ENCODE measurements around the gene CABLES2.
A peak's percentile ranks its signal among the peaks of the same experiment; 100 is the strongest.

CABLES2 gene

GRCh38 chr20:62363920-62364851 is 42.9 kb downstream of the CABLES2 start:
- H3K27me3 ChIP-seq (ENCODE audit: insufficient read depth, low read length): peaks cover 17% of the 10 kb centered on the region; the same call in 1 of the 2 replicates
- H3K9ac ChIP-seq (ENCODE audit: low read length): no peak overlapping the region
- no peak overlapping the region for H3K4me3 ChIP-seq (ENCODE audit: low read depth, low read length, poor library complexity, severe bottlenecking)
- no peaks in the 10 kb centered on the region for H3K36me3 ChIP-seq (ENCODE audit: insufficient read depth, low read length)
- H3K9me3 ChIP-seq (ENCODE audit: low read length): no peaks in the 10 kb centered on the region
- no peak overlapping the region for H2AFZ ChIP-seq (ENCODE audit: low read length)
- no peak overlapping the region for H3K4me2 ChIP-seq (ENCODE audit: low read length)
- H3K79me2 ChIP-seq (ENCODE audit: insufficient read depth, low read length): no peaks in the 10 kb centered on the region
- H3F3A ChIP-seq (ENCODE audit: insufficient read depth, low read length): no peaks in the 10 kb centered on the region
- H3K4me1 ChIP-seq (ENCODE audit: insufficient read depth, low read length, severe bottlenecking): peaks cover 16% of the 10 kb centered on the region
- no peaks in the 10 kb centered on the region for H3K9me2 ChIP-seq (ENCODE audit: low read depth, low read length)
- H3K27ac ChIP-seq (ENCODE audit: low read depth, low read length, poor library complexity, severe bottlenecking): no peak overlapping the region
- TF ChIP-seq EZH2 (IDR thresholded peaks at IDR 0.05; ENCODE audit: borderline replicate concordance, low read length): no peak
- TF ChIP-seq CTCF (IDR thresholded peaks at IDR 0.05; ENCODE audit: low read length): no peak
- H4K20me1 ChIP-seq (ENCODE audit: insufficient read depth, low read length): no peaks in the 10 kb centered on the region

- no peak overlapping the region for H3K4me2 ChIP-seq (ENCODE audit: low read length)
- H3F3A ChIP-seq (ENCODE audit: insufficient read depth, low read length): no peaks in the 10 kb centered on the region
- H3K9ac ChIP-seq (ENCODE audit: low read length): no peak overlapping the region
- H3K79me2 ChIP-seq (ENCODE audit: insufficient read depth, low read length): no peaks in the 10 kb centered on the region
- no peak overlapping the region for H2AFZ ChIP-seq (ENCODE audit: low read length)
- no peaks in the 10 kb centered on the region for H3K9me3 ChIP-seq (ENCODE audit: low read length)
- no peaks in the 10 kb centered on the region for H3K9me2 ChIP-seq (ENCODE audit: low read depth, low read length)
- H3K4me3 ChIP-seq (ENCODE audit: low read depth, low read length, poor library complexity, severe bottlenecking): no peak overlapping the region
- peaks cover 16% of the 10 kb centered on the region for H3K4me1 ChIP-seq (ENCODE audit: insufficient read depth, low read length, severe bottlenecking)
- no peaks in the 10 kb centered on the region for H4K20me1 ChIP-seq (ENCODE audit: insufficient read depth, low read length)
- no peak overlapping the region for H3K27ac ChIP-seq (ENCODE audit: low read depth, low read length, poor library complexity, severe bottlenecking)
- TF ChIP-seq EZH2 (IDR thresholded peaks at IDR 0.05; ENCODE audit: borderline replicate concordance, low read length): no peak
- TF ChIP-seq CTCF (IDR thresholded peaks at IDR 0.05; ENCODE audit: low read length): peak; percentile 19; the same call in 1 of the 2 replicates
- peaks cover 17% of the 10 kb centered on the region; the same call in 1 of the 2 replicates for H3K27me3 ChIP-seq (ENCODE audit: insufficient read depth, low read length)
- no peaks in the 10 kb centered on the region for H3K36me3 ChIP-seq (ENCODE audit: insufficient read depth, low read length)
Measured at GRCh38 chr20:62362991-62363919, 43.8 kb downstream of the CABLES2 start.

GRCh38 chr20:62362590-62362940 is 44.5 kb downstream of the CABLES2 start:
- no peak overlapping the region for H3K27ac ChIP-seq (ENCODE audit: low read depth, low read length, poor library complexity, severe bottlenecking)
- H3K4me1 ChIP-seq (ENCODE audit: insufficient read depth, low read length, severe bottlenecking): peaks cover 13% of the 10 kb centered on the region
- TF ChIP-seq EZH2 (IDR thresholded peaks at IDR 0.05; ENCODE audit: borderline replicate concordance, low read length): no peak
- TF ChIP-seq CTCF (IDR thresholded peaks at IDR 0.05; ENCODE audit: low read length): no peak

More at GRCh38 chr20:62362590-62362940, 44.5 kb downstream of the CABLES2 start:
- no peaks in the 10 kb centered on the region for H3K9me3 ChIP-seq (ENCODE audit: low read length)
- H3K9ac ChIP-seq (ENCODE audit: low read length): no peak overlapping the region
- peaks cover 17% of the 10 kb centered on the region; the same call in 1 of the 2 replicates for H3K27me3 ChIP-seq (ENCODE audit: insufficient read depth, low read length)
- no peak overlapping the region for H3K4me2 ChIP-seq (ENCODE audit: low read length)
- H2AFZ ChIP-seq (ENCODE audit: low read length): no peak overlapping the region
- H4K20me1 ChIP-seq (ENCODE audit: insufficient read depth, low read length): no peaks in the 10 kb centered on the region
- H3F3A ChIP-seq (ENCODE audit: insufficient read depth, low read length): no peaks in the 10 kb centered on the region
- no peaks in the 10 kb centered on the region for H3K79me2 ChIP-seq (ENCODE audit: insufficient read depth, low read length)
- no peaks in the 10 kb centered on the region for H3K36me3 ChIP-seq (ENCODE audit: insufficient read depth, low read length)
- no peak overlapping the region for H3K4me3 ChIP-seq (ENCODE audit: low read depth, low read length, poor library complexity, severe bottlenecking)
- H3K9me2 ChIP-seq (ENCODE audit: low read depth, low read length): no peaks in the 10 kb centered on the region

Measured in OCI-LY1 (cell line).